HEK293T (cell line): ENCODE data around the gene ST6GALNAC5.

ENCODE experiments used
- ZNF384 ChIP-seq: fragments of 450-650 bp; IDR thresholded peaks from 2 replicates; pipeline ENCODE4 v1.6.1; 2016
- TF ChIP-seq, protein P1 (sequence below): fragments of 450-650 bp; IDR thresholded peaks from 2 replicates; pipeline ENCODE4 v1.6.1; 2016

DNA sequence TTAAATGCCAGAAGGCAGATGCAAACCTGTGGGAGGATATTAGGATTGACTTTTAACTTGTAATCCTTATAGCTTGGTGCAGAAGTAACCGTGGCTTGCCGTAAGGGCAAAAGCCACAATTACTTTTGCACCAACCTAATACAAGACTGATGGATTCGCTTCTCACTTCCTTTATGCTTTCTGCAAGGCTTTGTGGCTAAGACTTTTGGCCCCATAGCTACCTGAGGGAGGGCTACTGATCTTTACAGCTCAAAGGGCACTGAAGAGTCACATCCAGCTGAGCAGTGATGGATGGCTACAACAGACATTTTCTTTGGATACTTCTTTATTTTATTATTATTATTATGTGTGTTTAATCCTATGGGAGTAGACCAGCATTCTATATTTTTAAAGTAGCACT, 140.4 kb downstream of the ST6GALNAC5 start:
- TF ChIP-seq, protein P1, sequence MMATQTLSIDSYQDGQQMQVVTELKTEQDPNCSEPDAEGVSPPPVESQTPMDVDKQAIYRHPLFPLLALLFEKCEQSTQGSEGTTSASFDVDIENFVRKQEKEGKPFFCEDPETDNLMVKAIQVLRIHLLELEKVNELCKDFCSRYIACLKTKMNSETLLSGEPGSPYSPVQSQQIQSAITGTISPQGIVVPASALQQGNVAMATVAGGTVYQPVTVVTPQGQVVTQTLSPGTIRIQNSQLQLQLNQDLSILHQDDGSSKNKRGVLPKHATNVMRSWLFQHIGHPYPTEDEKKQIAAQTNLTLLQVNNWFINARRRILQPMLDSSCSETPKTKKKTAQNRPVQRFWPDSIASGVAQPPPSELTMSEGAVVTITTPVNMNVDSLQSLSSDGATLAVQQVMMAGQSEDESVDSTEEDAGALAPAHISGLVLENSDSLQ, result no peak
- no peak for TF ChIP-seq ZNF384
